Measurements from ENCODE around the gene MAGEF1.

MAGEF1 gene

GRCh38 chr3:184724699-184725098 is 12.8 kb upstream of the MAGEF1 start:
- DNase-seq (ENCODE audit: low spot score): no peak

GRCh38 chr3:184719709-184720108 is 7.8 kb upstream of the MAGEF1 start:
- no peak for DNase-seq (ENCODE audit: low spot score)

GRCh38 chr3:184718431-184718830 is 6.6 kb upstream of the MAGEF1 start:
- no peak for DNase-seq (ENCODE audit: low spot score)

GRCh38 chr3:184717399-184717983 is 5.6 kb upstream of the MAGEF1 start:
- DNase-seq (ENCODE audit: low spot score): no peak

- DNase-seq (ENCODE audit: low spot score): no peak
Observed at GRCh38 chr3:184716622-184717398, 4.9 kb upstream of the MAGEF1 start.

- no peak for DNase-seq (ENCODE audit: low spot score)
Observed at GRCh38 chr3:184715943-184716621, 4.2 kb upstream of the MAGEF1 start.

- no peak for DNase-seq (ENCODE audit: low spot score)
Observed at GRCh38 chr3:184713521-184713920, 1.7 kb upstream of the MAGEF1 start.

- DNase-seq (ENCODE audit: low spot score): no peak
Observed at GRCh38 chr3:184713040-184713355, 1.1 kb upstream of the MAGEF1 start.

- DNase-seq (ENCODE audit: low spot score): no peak
Observed at GRCh38 chr3:184712248-184713039, 580 bp upstream of the MAGEF1 start.

GRCh38 chr3:184710870-184711492 is 883 bp downstream of the MAGEF1 start:
- no peak for DNase-seq (ENCODE audit: low spot score)

- no peak for DNase-seq (ENCODE audit: low spot score)
Observed at GRCh38 chr3:184703657-184704056, 8.2 kb downstream of the MAGEF1 start.

GRCh38 chr3:184700759-184701158 is 11.1 kb downstream of the MAGEF1 start:
- DNase-seq (ENCODE audit: low spot score): no peak

GRCh38 chr3:184697845-184698244 is 14.0 kb downstream of the MAGEF1 start:
- DNase-seq (ENCODE audit: low spot score): no peak

GRCh38 chr3:184696697-184697096 is 15.2 kb downstream of the MAGEF1 start:
- DNase-seq (ENCODE audit: low spot score): no peak

GRCh38 chr3:184694716-184695115 is 17.1 kb downstream of the MAGEF1 start:
- DNase-seq (ENCODE audit: low spot score): no peak

GRCh38 chr3:184694133-184694665 is 17.7 kb downstream of the MAGEF1 start:
- DNase-seq (ENCODE audit: low spot score): no peak

GRCh38 chr3:184693011-184693975 is 18.6 kb downstream of the MAGEF1 start:
- DNase-seq (ENCODE audit: low spot score): no peak

- DNase-seq (ENCODE audit: low spot score): no peak
Observed at GRCh38 chr3:184691397-184692231, 20.2 kb downstream of the MAGEF1 start.

- DNase-seq (ENCODE audit: low spot score): no peak
Observed at GRCh38 chr3:184690192-184690883, 21.5 kb downstream of the MAGEF1 start.
